GM18526 (cell line): ENCODE results near the gene SANBR.

Experiments used
- POLR2A ChIP-seq: IDR thresholded peaks from 3 replicates; pipeline ENCODE4 v1.6.1; 2011; ENCODE audit not compliant: insufficient read length; ENCODE audit errors: extremely low read depth

The SANBR gene

DNA sequence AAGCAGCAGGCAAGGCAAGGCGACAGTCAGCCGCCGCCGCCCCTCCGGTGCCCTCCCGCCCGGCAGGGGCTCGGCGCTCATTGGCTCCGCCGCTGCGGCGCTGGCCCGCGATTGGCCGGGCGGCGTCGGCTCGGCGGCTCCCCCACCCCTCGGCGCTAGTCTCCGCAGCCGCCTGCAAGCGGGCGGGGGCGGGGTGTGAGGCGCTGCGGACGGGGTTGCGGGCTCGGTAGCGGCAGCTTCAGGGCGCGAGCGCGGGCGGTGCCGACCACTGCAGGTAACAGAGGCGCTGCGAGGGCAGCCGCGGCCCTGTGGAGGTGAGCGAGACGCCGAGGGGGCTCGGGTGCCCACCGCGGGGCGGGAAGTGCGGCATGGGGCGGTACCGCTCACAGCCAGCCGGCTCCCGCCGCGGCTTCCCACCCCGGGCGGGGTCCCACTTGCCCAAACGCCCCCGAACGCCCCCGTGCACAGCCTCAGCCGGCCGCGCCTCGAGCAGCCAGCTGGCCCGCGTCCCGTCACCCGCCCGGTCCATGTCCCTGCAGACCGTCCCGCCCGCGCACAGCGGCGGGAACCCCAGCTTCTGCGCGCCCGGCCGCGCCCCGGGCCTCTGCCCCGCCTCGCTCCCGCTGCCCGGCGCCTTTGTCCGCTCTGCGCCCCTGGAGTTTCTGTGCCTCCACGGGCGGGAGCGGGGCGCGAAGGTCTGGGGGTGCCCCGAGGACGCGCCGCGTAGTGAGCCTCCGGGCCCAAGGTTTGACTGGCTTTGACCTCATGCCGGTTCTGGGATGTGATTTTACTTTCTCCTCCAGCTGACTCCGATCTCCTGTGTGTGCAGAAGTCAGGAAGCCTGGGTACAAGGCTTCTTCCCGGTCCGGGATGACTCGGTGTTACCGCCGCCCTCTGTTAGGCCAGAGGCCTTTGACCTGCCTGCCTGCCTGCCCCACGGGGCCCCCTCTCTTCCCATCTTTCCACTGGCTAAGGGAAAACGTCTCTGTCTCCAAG is at the start of gene SANBR:
Gene SANBR, plus strand, starts transcription at position 158 of the 996 bp plus-strand sequence. CDS start 4,480 bp downstream, outside the sequence.
- peak; percentile 47 for TF ChIP-seq POLR2A

DNA sequence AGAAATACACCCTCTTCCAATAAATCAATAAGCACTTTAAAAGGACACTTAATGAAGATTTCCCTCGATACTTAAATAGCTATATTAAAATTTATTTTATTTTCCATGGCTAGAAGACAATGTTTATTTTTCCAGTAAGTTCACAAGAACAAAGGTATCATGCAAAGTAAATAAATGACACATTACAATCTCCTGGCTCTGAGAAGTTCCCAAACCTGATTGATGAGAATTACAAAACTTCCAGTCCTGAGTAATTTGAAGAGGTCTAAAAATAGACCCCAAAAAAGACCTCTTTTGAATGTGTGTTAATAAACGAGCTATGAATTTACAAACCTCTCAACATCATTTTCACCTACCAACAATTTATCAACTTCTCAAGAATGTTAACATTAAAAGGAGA is 49.7 kb upstream of the SANBR start:
- no peak for TF ChIP-seq POLR2A

DNA sequence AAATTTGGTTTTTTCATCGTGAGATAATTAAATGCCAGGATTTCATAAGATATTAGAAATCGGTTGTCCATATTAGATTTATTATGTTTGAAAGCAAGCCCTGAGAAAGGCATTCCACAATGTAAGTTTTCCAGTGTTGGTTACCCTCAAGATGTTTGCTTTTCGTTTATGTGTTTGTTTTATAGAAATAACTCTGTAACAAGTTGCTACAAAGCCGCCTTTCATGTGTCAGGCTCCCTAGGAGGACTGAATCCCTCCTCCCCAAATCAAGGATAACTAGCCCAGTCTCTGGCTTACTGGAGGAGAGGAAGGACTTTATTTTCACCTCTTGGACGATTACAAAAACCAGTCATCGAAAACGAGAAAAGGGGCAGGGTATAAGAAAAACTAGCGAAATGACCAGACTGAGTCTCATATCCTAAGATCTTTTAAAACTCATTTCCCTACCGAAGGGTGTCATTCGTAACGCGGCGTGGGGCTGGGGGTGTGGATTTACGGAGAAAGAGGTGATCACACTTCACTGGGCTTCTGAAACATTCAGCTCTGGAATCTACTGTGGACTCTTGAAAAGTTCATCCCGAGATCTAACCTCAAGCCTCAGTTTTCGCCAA is 49.2 kb upstream of the SANBR start:
- no peak for TF ChIP-seq POLR2A

DNA sequence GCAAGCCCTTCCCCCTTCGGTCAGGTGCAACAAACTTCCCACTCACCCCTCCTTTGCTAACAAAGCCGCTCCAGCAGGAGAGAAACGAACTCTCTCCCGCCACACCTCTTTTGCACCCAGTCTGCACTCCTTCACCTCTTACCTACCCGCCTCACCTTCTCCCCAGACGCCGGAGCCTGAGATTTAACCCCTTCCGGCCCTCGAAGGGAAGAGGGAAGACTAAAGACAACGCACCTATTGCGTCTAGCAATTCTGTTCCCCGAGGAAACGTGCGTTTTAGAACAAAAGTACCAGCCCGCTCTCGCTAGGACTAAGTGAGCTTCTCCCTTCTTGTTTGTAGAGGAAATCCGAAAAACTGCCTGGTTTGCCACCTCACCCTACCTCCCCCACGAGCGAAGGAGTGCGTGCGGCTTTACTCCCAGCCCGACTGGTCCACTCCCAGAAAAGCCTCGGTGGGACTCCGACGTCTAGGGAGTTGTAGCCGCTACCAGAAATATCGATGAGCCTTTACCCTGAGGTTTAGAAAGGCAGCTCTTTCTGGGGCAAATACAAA is 48.6 kb upstream of the SANBR start:
- TF ChIP-seq POLR2A, result peak; percentile 51

DNA sequence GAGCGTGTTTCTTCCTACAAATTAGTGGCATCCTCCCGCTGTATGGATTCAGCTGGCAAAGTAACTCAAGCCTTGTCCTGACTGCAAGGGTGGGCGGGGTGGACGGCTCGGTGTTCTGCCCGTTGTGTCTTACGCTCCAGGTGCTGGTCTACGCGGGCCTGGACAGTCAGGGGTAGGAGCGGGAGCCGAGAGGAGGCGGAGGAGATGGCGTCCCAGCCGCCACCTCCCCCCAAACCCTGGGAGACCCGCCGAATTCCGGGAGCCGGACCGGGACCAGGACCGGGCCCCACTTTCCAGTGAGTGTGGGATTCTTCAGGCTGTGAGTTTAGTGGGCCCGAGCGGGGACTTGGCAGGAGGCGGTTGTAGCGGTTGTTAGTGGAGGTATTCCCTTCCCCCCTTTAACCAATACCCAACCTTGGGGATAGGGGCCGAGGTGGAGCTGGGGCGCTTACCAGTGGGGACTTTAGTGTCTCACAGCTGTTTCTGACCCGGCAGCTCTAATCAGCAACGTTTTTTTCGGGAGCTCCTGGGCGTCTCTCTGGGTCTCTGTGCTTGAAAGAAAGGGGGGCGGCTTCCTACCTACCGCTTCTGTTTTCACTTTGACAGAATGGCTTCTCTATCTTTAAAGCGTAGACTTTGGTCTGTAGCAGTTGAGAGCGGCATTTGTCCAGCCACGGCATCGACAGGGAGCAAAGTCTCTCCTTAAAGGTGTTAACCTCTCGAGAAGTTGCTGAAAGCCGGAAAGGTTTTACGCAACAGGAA is 47.9 kb upstream of the SANBR start, which contains the start of the genes PEX13 and PUS10:
Gene PEX13, plus strand, starts transcription at position 165 of the 762 bp plus-strand sequence. Its CDS starts 40 bp downstream, at position 205.
Gene PUS10, minus strand, starts transcription at position 700 of the 762 bp plus-strand sequence. CDS start 6,365 bp downstream, outside the sequence.
- TF ChIP-seq POLR2A, result peak; percentile 67

DNA sequence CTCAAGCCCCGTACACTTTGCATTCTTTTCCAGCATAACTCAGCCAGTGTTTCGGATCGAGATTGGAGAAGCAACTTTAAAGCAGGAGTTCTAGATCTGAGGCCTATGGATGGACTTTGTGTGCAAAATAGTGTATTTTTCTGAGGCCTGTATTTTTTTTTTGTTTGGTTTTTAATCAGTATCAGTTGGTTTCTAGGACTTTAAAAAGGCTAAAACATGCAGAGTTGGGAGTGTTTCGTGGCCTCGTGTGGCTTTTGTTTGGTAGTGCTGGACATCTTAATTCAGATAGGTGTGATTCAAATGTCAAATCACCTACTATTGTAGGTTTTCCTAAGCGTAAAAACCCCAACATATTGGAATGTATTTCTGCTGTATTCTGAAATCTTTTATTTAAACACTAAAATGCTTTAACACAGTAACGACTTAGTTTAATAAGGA is 47.3 kb upstream of the SANBR start:
- TF ChIP-seq POLR2A, result no peak

DNA sequence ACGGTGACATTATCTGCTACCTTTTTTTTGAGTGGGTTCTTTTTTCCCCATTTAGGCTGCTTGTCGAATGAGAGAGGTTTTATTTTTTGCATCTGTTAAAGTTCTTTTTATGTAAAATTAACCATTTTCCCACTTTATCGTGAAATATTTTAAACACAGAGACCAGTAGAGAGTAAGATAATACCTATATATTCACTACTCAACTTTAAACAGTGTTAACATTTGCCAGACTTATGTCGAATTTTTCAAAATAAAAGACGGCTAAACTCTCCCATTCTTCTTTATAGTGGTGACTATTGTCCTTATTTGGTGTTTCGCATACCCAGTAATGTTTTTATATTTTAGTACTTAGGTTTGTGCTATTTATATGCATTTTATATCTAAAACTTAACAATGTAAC is 46.9 kb upstream of the SANBR start:
- TF ChIP-seq POLR2A, result no peak

DNA sequence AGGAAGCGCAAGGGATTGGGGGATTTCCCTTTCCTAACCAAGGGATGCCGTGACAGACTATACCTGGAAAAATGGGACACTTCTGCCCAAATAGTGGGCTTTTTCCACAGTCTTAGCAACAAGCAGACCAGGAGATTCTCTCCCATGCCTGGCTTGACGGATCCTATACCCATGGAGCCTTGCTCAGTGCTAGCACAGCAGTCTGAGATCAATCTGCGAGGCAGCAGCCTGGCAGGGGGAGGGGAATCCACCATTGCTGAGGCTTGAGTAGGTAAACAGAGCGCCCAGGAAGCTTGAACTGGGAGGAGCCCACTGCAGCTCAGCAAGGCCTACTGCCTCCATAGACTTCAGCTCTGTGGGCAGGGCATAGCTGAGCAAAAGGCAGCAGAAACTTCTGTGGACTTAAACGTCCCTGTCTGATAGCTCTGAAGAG is 44.4 kb upstream of the SANBR start:
- no peak for TF ChIP-seq POLR2A

DNA sequence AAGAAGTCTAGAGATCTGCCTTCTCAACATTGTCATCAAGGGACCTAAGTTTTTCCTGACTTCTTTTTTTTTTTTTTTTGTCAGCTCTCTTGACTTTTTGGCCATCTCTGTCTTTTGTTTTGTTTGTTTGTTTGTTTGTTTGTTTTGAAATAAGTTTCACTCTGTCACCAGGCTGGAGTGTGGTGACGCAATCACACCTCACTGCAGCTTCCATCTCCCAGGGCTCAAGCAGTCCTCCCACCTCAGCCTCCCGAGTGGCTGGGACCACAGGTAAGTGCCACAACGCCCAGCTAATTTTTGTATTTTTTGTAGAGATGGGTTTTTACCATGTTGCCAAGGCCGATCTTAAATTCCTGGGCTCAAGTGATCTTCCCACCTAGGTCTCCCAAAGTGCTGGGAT is 42.0 kb upstream of the SANBR start:
- TF ChIP-seq POLR2A, result no peak

DNA sequence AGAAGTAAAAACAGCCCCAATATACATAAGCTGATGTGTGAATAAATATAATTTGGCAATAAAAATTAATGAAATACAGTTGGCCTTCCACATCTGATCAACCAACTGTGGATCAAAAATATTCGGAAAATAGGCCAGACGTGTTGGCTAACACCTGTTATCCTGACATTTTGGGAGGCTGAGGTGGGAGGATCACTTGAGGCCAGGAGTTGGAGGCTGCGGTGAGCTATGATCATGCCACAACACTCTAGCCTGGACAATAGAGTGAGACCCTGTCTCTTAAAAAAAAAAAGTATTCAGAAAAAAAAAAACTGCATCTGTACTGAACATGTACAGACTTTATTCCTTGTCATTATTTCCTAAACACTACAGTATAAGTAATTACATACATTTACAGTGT is 36.1 kb upstream of the SANBR start:
- no peak for TF ChIP-seq POLR2A

DNA sequence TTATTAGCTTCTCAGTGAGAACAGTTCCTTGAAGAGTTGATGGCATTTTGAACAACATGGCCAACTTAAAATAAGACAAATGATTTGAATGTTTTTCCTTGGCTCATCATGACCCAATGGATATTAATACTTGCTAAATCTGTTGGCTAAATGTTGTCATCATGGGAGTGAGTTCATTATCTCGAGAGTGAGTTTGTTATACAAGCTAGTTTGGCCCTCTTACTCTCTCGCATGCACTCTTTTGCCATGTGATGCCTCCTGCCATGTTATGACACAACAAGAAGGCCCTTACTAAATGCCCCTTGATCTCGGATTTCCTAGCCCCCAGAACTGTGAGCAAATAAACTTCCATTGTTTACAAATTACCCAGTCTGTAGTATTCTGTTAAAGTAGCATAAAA is 22.9 kb upstream of the SANBR start:
- no peak for TF ChIP-seq POLR2A

DNA sequence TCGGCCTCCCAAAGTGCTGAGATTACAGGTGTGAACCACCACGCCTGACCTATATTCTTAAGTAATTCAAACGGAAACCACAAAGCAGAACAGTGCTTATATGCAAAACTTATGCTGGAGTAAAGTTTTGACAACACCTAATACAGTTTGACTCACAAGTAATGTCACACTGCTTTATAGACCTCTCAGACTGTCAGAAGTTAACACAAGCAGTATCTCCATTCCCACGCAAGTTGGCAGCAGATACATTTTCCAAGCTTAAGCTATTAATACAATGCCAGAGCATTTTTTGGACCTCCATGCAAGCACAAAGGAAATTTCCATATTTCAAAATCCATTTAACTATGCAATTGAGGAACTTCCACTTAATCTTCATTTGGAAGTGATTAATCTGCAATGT is 21.0 kb upstream of the SANBR start:
- no peak for TF ChIP-seq POLR2A

DNA sequence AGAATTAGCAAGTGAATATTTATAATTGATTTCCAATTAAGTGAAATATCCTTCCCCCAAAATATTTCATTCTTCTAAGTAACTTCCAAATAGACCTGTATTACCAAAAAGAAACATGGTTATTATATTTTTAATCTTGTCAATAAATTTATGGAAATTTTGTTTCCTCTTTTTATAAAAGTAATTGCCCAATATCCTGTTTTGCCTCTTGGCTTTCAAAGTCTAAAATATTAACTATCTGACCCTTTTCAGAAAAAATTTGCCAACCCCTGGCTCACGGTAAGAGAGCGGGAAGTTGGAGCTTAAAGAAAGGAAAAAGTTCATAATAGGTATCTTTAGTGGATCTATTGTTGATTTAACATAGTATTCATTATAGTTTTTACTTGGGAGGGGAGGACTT is 20.4 kb upstream of the SANBR start:
- no peak for TF ChIP-seq POLR2A

DNA sequence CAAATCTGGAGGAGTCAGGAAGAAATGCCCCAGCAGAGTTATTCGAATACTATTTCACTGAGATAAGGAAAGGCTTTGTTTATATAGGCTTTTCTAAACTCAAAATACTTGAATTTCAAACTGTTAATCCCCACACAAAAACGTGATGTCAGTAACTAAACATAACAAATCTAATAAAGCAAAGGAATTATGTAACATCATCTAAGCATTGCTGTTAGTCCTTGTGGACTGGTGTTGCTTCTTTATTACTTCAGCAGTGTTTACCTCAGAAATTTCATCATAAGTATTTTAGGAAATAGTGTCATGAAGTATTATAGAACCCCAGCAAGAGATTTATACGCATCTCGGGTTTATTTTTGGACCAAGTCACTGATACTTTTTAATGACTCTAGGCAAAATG is 19.7 kb upstream of the SANBR start:
- no peak for TF ChIP-seq POLR2A

DNA sequence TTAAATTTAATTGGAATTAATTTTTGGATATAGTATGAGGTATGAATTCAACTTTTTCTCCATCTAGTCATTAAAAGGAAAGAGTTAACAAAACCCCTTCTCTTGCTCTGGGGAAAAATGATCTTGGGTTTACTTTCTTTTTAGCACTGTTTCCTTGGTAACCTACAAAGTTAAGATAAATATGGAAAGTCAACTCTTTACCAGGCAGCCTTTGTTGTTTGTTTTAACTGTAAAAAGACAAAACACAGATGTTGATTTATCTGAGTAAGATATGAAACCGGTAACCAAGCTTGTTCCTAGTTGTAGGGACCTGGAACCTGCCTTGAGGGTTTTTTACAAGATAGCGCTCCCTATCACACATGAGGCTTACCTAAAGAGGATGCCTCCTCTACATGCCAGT is 10.1 kb upstream of the SANBR start:
- TF ChIP-seq POLR2A, result no peak
